Esophagus (tissue), 2 donors: ENCODE results near the gene SATB1. TPM values are rescaled to one million over a fixed set of nuclear protein-coding genes. Genes with fewer than 3 reads are reported as not detected.

Experiments used
- H3K27ac ChIP-seq, 2 donors: one replicate each; pipeline ENCODE4 v1.5.1; 2013; ENCODE audit warnings: low read depth in 2 of 2, mild to moderate bottlenecking in 2 of 2, inconsistent platforms in 1 of 2, low read length in 1 of 2, moderate library complexity in 1 of 2
- H3K27me3 ChIP-seq, 2 donors: one replicate each; pipeline ENCODE4 v1.6.1; 2013; ENCODE audit warnings: low read length in 2 of 2, control low read depth in 1 of 2, mild to moderate bottlenecking in 1 of 2; ENCODE audit not compliant: insufficient read depth in 2 of 2, control insufficient read depth in 1 of 2
- H3K36me3 ChIP-seq, 2 donors: one replicate each; pipeline ENCODE4 v1.6.1; 2013; ENCODE audit warnings: low read length in 1 of 2; ENCODE audit not compliant: control insufficient read depth in 2 of 2, insufficient read depth in 2 of 2
- H3K4me1 ChIP-seq, 2 donors: one replicate each; pipeline ENCODE4 v1.6.1; 2013; ENCODE audit warnings: low read length in 1 of 2; ENCODE audit not compliant: control insufficient read depth in 2 of 2, insufficient read depth in 2 of 2
- H3K4me3 ChIP-seq, 2 donors: one replicate each; pipeline ENCODE4 v1.5.1; 2013; ENCODE audit warnings: low read length in 2 of 2, mild to moderate bottlenecking in 2 of 2, low read depth in 1 of 2, moderate library complexity in 1 of 2
- H3K9me3 ChIP-seq, 2 donors: one replicate each; pipeline ENCODE4 v1.6.1; 2013; ENCODE audit warnings: mild to moderate bottlenecking in 2 of 2, low read depth in 1 of 2, low read length in 1 of 2, moderate library complexity in 1 of 2; ENCODE audit not compliant: control insufficient read depth in 2 of 2, insufficient read depth in 1 of 2
- WGBS, 2 donors: extraction: QIAGEN DNeasy Blood & Tissue Kit; methylation state at CpG; one replicate each; pipeline ENCODE4 v1.1.7; 2013; 5-methylcytosine and 5-hydroxymethylcytosine counted together
- polyA plus RNA-seq, 2 donors: library from polyadenylated mRNA; stranded (reverse); fragments of 200-250 nt; gene quantifications; one replicate each; pipeline ENCODE4 v1.2.3, GENCODE V29; 2013
- donor health status: healthy with polysubstance abuse.
- donor health status: Bipolar disorder and iron deficiency.

Gene SATB1
- polyA plus RNA-seq, 2 donors = 6.1 to 6.2 TPM

- Histone ChIP-seq H3K4me1 (no peaks in the 10 kb centered on the region), H3K27ac (no peak overlapping the region), H3K27me3 (no peaks in the 10 kb centered on the region), H3K4me3 (no peak overlapping the region), H3K36me3 (peaks cover 0 to 4% of the 10 kb centered on the region in 2 donors), H3K9me3 (no peaks in the 10 kb centered on the region)
- WGBS, 2 donors = 37 to 53% methylated on average over 3 of the region's 3 CpGs
These were observed 35.0 kb downstream of the SATB1 start for GRCh38 chr3:18390024-18390660.

GRCh38 chr3:18389108-18389733 lies 35.9 kb downstream of the SATB1 start:
- no peaks in the 10 kb centered on the region for H3K9me3 ChIP-seq
- H3K36me3 ChIP-seq = no peaks in the 10 kb centered on the region
- no peak overlapping the region for H3K27ac ChIP-seq
- 46 to 48% methylated on average over 2 of the region's 2 CpGs for WGBS, 2 donors
- H3K4me3 ChIP-seq = no peak overlapping the region
- H3K4me1 ChIP-seq = no peaks in the 10 kb centered on the region
- no peaks in the 10 kb centered on the region for H3K27me3 ChIP-seq

GRCh38 chr3:18386274-18386890 lies 38.8 kb downstream of the SATB1 start:
- Histone ChIP-seq H3K9me3 (no peaks in the 10 kb centered on the region), H3K27ac (no peak overlapping the region), H3K27me3 (no peaks in the 10 kb centered on the region), H3K36me3 (no peaks in the 10 kb centered on the region), H3K4me1 (no peaks in the 10 kb centered on the region), H3K4me3 (no peak overlapping the region)
- WGBS, 2 donors = 96% methylated on average over 9 of the region's 9 CpGs

- Histone ChIP-seq H3K4me1 (no peaks in the 10 kb centered on the region), H3K4me3 (no peak overlapping the region), H3K27ac (no peak overlapping the region), H3K36me3 (no peaks in the 10 kb centered on the region), H3K9me3 (no peaks in the 10 kb centered on the region), H3K27me3 (no peaks in the 10 kb centered on the region)
- 80 to 97% methylated on average over 4 of the region's 4 CpGs for WGBS, 2 donors
These were observed 39.4 kb downstream of the SATB1 start for GRCh38 chr3:18385706-18386105.

- H3K4me1 ChIP-seq = no peaks in the 10 kb centered on the region
- H3K27me3 ChIP-seq = no peaks in the 10 kb centered on the region
- H3K4me3 ChIP-seq = no peak overlapping the region
- H3K36me3 ChIP-seq = no peaks in the 10 kb centered on the region
- no peaks in the 10 kb centered on the region for H3K9me3 ChIP-seq
- no peak overlapping the region for H3K27ac ChIP-seq
These were observed 42.3 kb downstream of the SATB1 start for GRCh38 chr3:18382760-18383369.

- Histone ChIP-seq H3K27ac (no peak overlapping the region), H3K36me3 (no peaks in the 10 kb centered on the region)
These were observed 45.5 kb downstream of the SATB1 start for GRCh38 chr3:18379647-18380046.

GRCh38 chr3:18378218-18378617 lies 46.9 kb downstream of the SATB1 start:
- Histone ChIP-seq H3K27me3 (no peaks in the 10 kb centered on the region), H3K36me3 (no peaks in the 10 kb centered on the region), H3K4me1 (no peaks in the 10 kb centered on the region), H3K4me3 (no peak overlapping the region), H3K27ac (no peak overlapping the region), H3K9me3 (no peaks in the 10 kb centered on the region)
- 83% methylated on average over 2 of the region's 2 CpGs for WGBS, 2 donors

More at GRCh38 chr3:18379647-18380046, 45.5 kb downstream of the SATB1 start:
- H3K27me3 ChIP-seq = no peaks in the 10 kb centered on the region
- no peak overlapping the region for H3K4me3 ChIP-seq
- H3K9me3 ChIP-seq = no peaks in the 10 kb centered on the region
- no peaks in the 10 kb centered on the region for H3K4me1 ChIP-seq
- 90 to 96% methylated on average over 2 of the region's 2 CpGs for WGBS, 2 donors

- WGBS, 2 donors = 92 to 93% methylated on average over 3 of the region's 3 CpGs
- no peak overlapping the region for H3K27ac ChIP-seq
- no peaks in the 10 kb centered on the region for H3K9me3 ChIP-seq
- no peak overlapping the region for H3K4me3 ChIP-seq
- no peaks in the 10 kb centered on the region for H3K4me1 ChIP-seq
- peaks cover 0 to 2% of the 10 kb centered on the region in 2 donors for H3K36me3 ChIP-seq
- no peaks in the 10 kb centered on the region for H3K27me3 ChIP-seq
These were observed 48.5 kb downstream of the SATB1 start for GRCh38 chr3:18376682-18377081.

GRCh38 chr3:18372786-18373405 lies 52.2 kb downstream of the SATB1 start:
- Histone ChIP-seq H3K27ac (no peak overlapping the region), H3K9me3 (no peaks in the 10 kb centered on the region), H3K4me3 (no peak overlapping the region), H3K27me3 (no peaks in the 10 kb centered on the region), H3K4me1 (no peaks in the 10 kb centered on the region), H3K36me3 (peaks cover 0 to 2% of the 10 kb centered on the region in 2 donors)
- WGBS, 2 donors = 75 to 81% methylated on average over 4 of the region's 4 CpGs
